ENCODE data around the gene SLC1A5.

The SLC1A5 gene

GRCh38 chr19:46813839-46814358 lies 25.5 kb upstream of the SLC1A5 start:
- TF ChIP-seq YY1 (IDR thresholded peaks at IDR 0.05; ENCODE audit: low read depth) = no peak
- no peak for TF ChIP-seq TEAD4 (IDR thresholded peaks at IDR 0.05)
- TF ChIP-seq CREB1 (IDR thresholded peaks at IDR 0.05; ENCODE audit: low read depth) = no peak
- TF ChIP-seq MAX (IDR thresholded peaks at IDR 0.05) = no peak
- TF ChIP-seq RAD21 (IDR thresholded peaks at IDR 0.05; ENCODE audit: low read depth) = no peak

GRCh38 chr19:46812977-46813838 lies 24.8 kb upstream of the SLC1A5 start:
- TF ChIP-seq TCF12 (IDR thresholded peaks at IDR 0.05; ENCODE audit: low read depth) (no peak), ZBTB7A (IDR thresholded peaks at IDR 0.05; ENCODE audit: low read depth) (no peak), EGR1 (IDR thresholded peaks at IDR 0.05) (no peak), TAF1 (IDR thresholded peaks at IDR 0.05; ENCODE audit: low read depth) (no peak), NFIC (IDR thresholded peaks at IDR 0.05) (no peak), YY1 (IDR thresholded peaks at IDR 0.05; ENCODE audit: low read depth) (no peak), REST (IDR thresholded peaks at IDR 0.05; ENCODE audit: low read depth) (no peak), MAX (IDR thresholded peaks at IDR 0.05) (no peak), USF1 (IDR thresholded peaks at IDR 0.05) (no peak), EP300 (IDR thresholded peaks at IDR 0.05; ENCODE audit: borderline replicate concordance) (no peak), RAD21 (IDR thresholded peaks at IDR 0.05; ENCODE audit: low read depth) (no peak), CEBPB (IDR thresholded peaks at IDR 0.05) (no peak), TEAD4 (IDR thresholded peaks at IDR 0.05) (no peak), CREB1 (IDR thresholded peaks at IDR 0.05; ENCODE audit: low read depth) (no peak), FOXM1 (IDR thresholded peaks at IDR 0.05; ENCODE audit: borderline replicate concordance, low read depth) (no peak)

GRCh38 chr19:46809534-46810272 lies 21.3 kb upstream of the SLC1A5 start:
- no peak for TF ChIP-seq CEBPB (IDR thresholded peaks at IDR 0.05)

GRCh38 chr19:46806656-46807055 lies 18.3 kb upstream of the SLC1A5 start:
- TF ChIP-seq CREB1 (IDR thresholded peaks at IDR 0.05; ENCODE audit: low read depth) (no peak), FOXM1 (IDR thresholded peaks at IDR 0.05; ENCODE audit: borderline replicate concordance, low read depth) (no peak), CEBPB (IDR thresholded peaks at IDR 0.05) (no peak), ZBTB7A (IDR thresholded peaks at IDR 0.05; ENCODE audit: low read depth) (no peak), TEAD4 (IDR thresholded peaks at IDR 0.05) (no peak), NFIC (IDR thresholded peaks at IDR 0.05) (no peak), EGR1 (IDR thresholded peaks at IDR 0.05) (no peak), MAX (IDR thresholded peaks at IDR 0.05) (no peak), TCF12 (IDR thresholded peaks at IDR 0.05; ENCODE audit: low read depth) (no peak), TAF1 (IDR thresholded peaks at IDR 0.05; ENCODE audit: low read depth) (no peak), YY1 (IDR thresholded peaks at IDR 0.05; ENCODE audit: low read depth) (no peak), REST (IDR thresholded peaks at IDR 0.05; ENCODE audit: low read depth) (no peak)

- no peak for TF ChIP-seq ZBTB7A (IDR thresholded peaks at IDR 0.05; ENCODE audit: low read depth)
- no peak for TF ChIP-seq NFIC (IDR thresholded peaks at IDR 0.05)
- no peak for TF ChIP-seq FOXM1 (IDR thresholded peaks at IDR 0.05; ENCODE audit: borderline replicate concordance, low read depth)
- no peak for TF ChIP-seq EP300 (IDR thresholded peaks at IDR 0.05; ENCODE audit: borderline replicate concordance)
- TF ChIP-seq CREB1 (IDR thresholded peaks at IDR 0.05; ENCODE audit: low read depth) = no peak
- no peak for TF ChIP-seq TCF12 (IDR thresholded peaks at IDR 0.05; ENCODE audit: low read depth)
These were observed 15.2 kb upstream of the SLC1A5 start for GRCh38 chr19:46803555-46803954.

GRCh38 chr19:46802152-46802551 lies 13.8 kb upstream of the SLC1A5 start:
- TF ChIP-seq MAX (IDR thresholded peaks at IDR 0.05) = no peak
- no peak for TF ChIP-seq TAF1 (IDR thresholded peaks at IDR 0.05; ENCODE audit: low read depth)
- no peak for TF ChIP-seq TCF12 (IDR thresholded peaks at IDR 0.05; ENCODE audit: low read depth)
- no peak for TF ChIP-seq CEBPB (IDR thresholded peaks at IDR 0.05)
- no peak for TF ChIP-seq NFIC (IDR thresholded peaks at IDR 0.05)
- TF ChIP-seq CREB1 (IDR thresholded peaks at IDR 0.05; ENCODE audit: low read depth) = no peak
- TF ChIP-seq YY1 (IDR thresholded peaks at IDR 0.05; ENCODE audit: low read depth) = no peak
- TF ChIP-seq FOXM1 (IDR thresholded peaks at IDR 0.05; ENCODE audit: borderline replicate concordance, low read depth) = no peak
- TF ChIP-seq RAD21 (IDR thresholded peaks at IDR 0.05; ENCODE audit: low read depth) = no peak
- no peak for TF ChIP-seq TEAD4 (IDR thresholded peaks at IDR 0.05)
- no peak for TF ChIP-seq ZBTB7A (IDR thresholded peaks at IDR 0.05; ENCODE audit: low read depth)
- no peak for TF ChIP-seq USF1 (IDR thresholded peaks at IDR 0.05)
- TF ChIP-seq EP300 (IDR thresholded peaks at IDR 0.05; ENCODE audit: borderline replicate concordance) = no peak
- no peak for TF ChIP-seq EGR1 (IDR thresholded peaks at IDR 0.05)
- TF ChIP-seq REST (IDR thresholded peaks at IDR 0.05; ENCODE audit: low read depth) = no peak

All from Ishikawa (cell line).